H9 (cell line): ENCODE measurements around the gene CASK. TPM values are rescaled to one million over a fixed set of nuclear protein-coding genes. Genes with fewer than 3 reads are reported as not detected.
A peak's percentile ranks its signal among the peaks of the same experiment; 100 is the strongest.

Experiments used
- DNase-seq: peaks from one replicate; pipeline ENCODE4 v3.0.0-alpha.2; 2017
- H2AFZ ChIP-seq: one replicate; pipeline ENCODE4 v1.6.1; 2013; ENCODE audit warnings: mild to moderate bottlenecking, low read length, control low read depth, moderate library complexity
- H2AK5ac ChIP-seq: 2 replicates; pipeline ENCODE4 v1.6.1; 2013; ENCODE audit warnings: low read length, control low read depth, mixed read lengths; ENCODE audit not compliant: insufficient read length
- H2BK120ac ChIP-seq: one replicate; pipeline ENCODE4 v1.6.1; 2013; ENCODE audit warnings: low read depth, mild to moderate bottlenecking, low read length, control low read depth, inconsistent platforms; ENCODE audit not compliant: poor library complexity, severe bottlenecking
- H2BK12ac ChIP-seq: 2 replicates; pipeline ENCODE4 v1.6.1; 2013; ENCODE audit warnings: low read length, control low read depth, mixed read lengths, low read depth; ENCODE audit not compliant: insufficient read length
- H2BK15ac ChIP-seq: 2 replicates; pipeline ENCODE4 v1.6.1; 2013; ENCODE audit warnings: low read depth, low read length, control low read depth
- H2BK20ac ChIP-seq: one replicate; pipeline ENCODE4 v1.6.1; 2013; ENCODE audit warnings: low read depth, mild to moderate bottlenecking, low read length, control low read depth, inconsistent platforms; ENCODE audit not compliant: poor library complexity, severe bottlenecking
- H2BK5ac ChIP-seq: 2 replicates; pipeline ENCODE4 v1.6.1; 2013; ENCODE audit warnings: low read length, control low read depth, mixed read lengths; ENCODE audit not compliant: insufficient read length
- H3K14ac ChIP-seq: 2 replicates; pipeline ENCODE4 v1.6.1; 2013; ENCODE audit warnings: low read length, control low read depth; ENCODE audit not compliant: insufficient read depth
- H3K18ac ChIP-seq: 2 replicates; pipeline ENCODE4 v1.6.1; 2013; ENCODE audit warnings: low read depth, mild to moderate bottlenecking, mixed read lengths, low read length, control low read depth; ENCODE audit not compliant: insufficient read length
- H3K23ac ChIP-seq: 2 replicates; pipeline ENCODE4 v1.6.1; 2013; ENCODE audit warnings: low read length, control low read depth, mixed read lengths, low read depth; ENCODE audit not compliant: insufficient read length
- H3K23me2 ChIP-seq: 2 replicates; pipeline ENCODE4 v1.6.1; 2013; ENCODE audit warnings: low read depth, mild to moderate bottlenecking, mixed read lengths, low read length, control low read depth; ENCODE audit not compliant: insufficient read length, poor library complexity, severe bottlenecking
- H3K27ac ChIP-seq: 2 replicates; pipeline ENCODE4 v1.5.1; 2013; ENCODE audit warnings: low read length, control low read depth, mixed read lengths, low read depth; ENCODE audit not compliant: insufficient read length
- H3K27me3 ChIP-seq: 2 replicates; pipeline ENCODE4 v1.6.1; 2013; ENCODE audit warnings: low read length, control low read depth, inconsistent platforms; ENCODE audit not compliant: insufficient read depth
- H3K4ac ChIP-seq: 2 replicates; pipeline ENCODE4 v1.6.1; 2013; ENCODE audit warnings: low read depth, mild to moderate bottlenecking, control low read depth, inconsistent platforms, low read length, moderate library complexity
- H3K4me1 ChIP-seq: 2 replicates; pipeline ENCODE4 v1.6.1; 2013; ENCODE audit warnings: low read length, control low read depth, inconsistent platforms; ENCODE audit not compliant: insufficient read depth
- H3K4me2 ChIP-seq: 2 replicates; pipeline ENCODE4 v1.6.1; 2013; ENCODE audit warnings: low read length, control low read depth, mixed read lengths; ENCODE audit not compliant: insufficient read length, insufficient read depth
- H3K56ac ChIP-seq: 2 replicates; pipeline ENCODE4 v1.6.1; 2013; ENCODE audit warnings: low read depth, mild to moderate bottlenecking, mixed read lengths, low read length, control low read depth; ENCODE audit not compliant: insufficient read length
- H3K79me1 ChIP-seq: 2 replicates; pipeline ENCODE4 v1.6.1; 2013; ENCODE audit warnings: low read depth, mild to moderate bottlenecking, moderate library complexity, low read length, control low read depth, inconsistent platforms; ENCODE audit not compliant: insufficient read depth, poor library complexity, severe bottlenecking
- H3K79me2 ChIP-seq: 2 replicates; pipeline ENCODE4 v1.6.1; 2013; ENCODE audit warnings: low read length, control low read depth, inconsistent platforms; ENCODE audit not compliant: insufficient read depth
- H3K9ac ChIP-seq: 2 replicates; pipeline ENCODE4 v1.6.1; 2013; ENCODE audit warnings: low read length, control low read depth, mixed read lengths; ENCODE audit not compliant: insufficient read length; ENCODE audit errors: extremely low read depth
- H3K9me3 ChIP-seq: one replicate; pipeline ENCODE4 v1.6.1; 2013; ENCODE audit warnings: low read depth, low read length, inconsistent platforms; ENCODE audit not compliant: control insufficient read depth
- H3T11ph ChIP-seq: one replicate; pipeline ENCODE4 v1.6.1; 2013; ENCODE audit warnings: mild to moderate bottlenecking, low read length, control low read depth, inconsistent platforms
- H4K20me1 ChIP-seq: one replicate; pipeline ENCODE4 v1.6.1; 2013; ENCODE audit not compliant: control insufficient read depth, insufficient read length, insufficient read depth
- H4K5ac ChIP-seq: 2 replicates; pipeline ENCODE4 v1.6.1; 2013; ENCODE audit warnings: low read depth, mild to moderate bottlenecking, mixed read lengths, low read length, control low read depth; ENCODE audit not compliant: insufficient read length
- H4K8ac ChIP-seq: replicated peaks from 2 replicates; pipeline ENCODE4 v1.6.1; 2013; ENCODE audit warnings: low read length, control low read depth, mixed read lengths, low read depth; ENCODE audit not compliant: insufficient read length
- H4K91ac ChIP-seq: 2 replicates; pipeline ENCODE4 v1.6.1; 2013; ENCODE audit warnings: low read depth, mild to moderate bottlenecking, moderate library complexity, mixed read lengths, low read length, control low read depth; ENCODE audit not compliant: insufficient read length
- H3K27ac Mint-ChIP-seq, 3 experiments: 2 replicates in 2 of 3; 3 replicates in 1 of 3; pipeline ENCODE4 v1.8.0; 2020 to 2021; ENCODE audit warnings: mixed read lengths in 3 of 3, mild to moderate bottlenecking in 1 of 3, moderate library complexity in 1 of 3
- H3K27me3 Mint-ChIP-seq: 2 replicates; pipeline ENCODE4 v1.8.0; 2021; ENCODE audit warnings: low read depth, mild to moderate bottlenecking, moderate library complexity, mixed read lengths
- H3K36me3 Mint-ChIP-seq, 3 experiments: 2 replicates in 2 of 3; 3 replicates in 1 of 3; pipeline ENCODE4 v1.8.0; 2020 to 2021; ENCODE audit warnings: low read depth in 3 of 3, mixed read lengths in 3 of 3; ENCODE audit not compliant: insufficient read depth in 1 of 3
- H3K4me1 Mint-ChIP-seq, 2 experiments: 2 replicates each; pipeline ENCODE4 v1.8.0; 2020; ENCODE audit warnings: mixed read lengths in 2 of 2
- H3K4me3 Mint-ChIP-seq, 2 experiments: 2 replicates in 1 of 2; 3 replicates in 1 of 2; pipeline ENCODE4 v1.8.0; 2020 to 2021; ENCODE audit warnings: mild to moderate bottlenecking in 2 of 2, mixed read lengths in 2 of 2, moderate library complexity in 1 of 2
- H3K9me3 Mint-ChIP-seq, 2 experiments: 2 replicates in 1 of 2; 3 replicates in 1 of 2; pipeline ENCODE4 v1.8.0; 2020; ENCODE audit warnings: mild to moderate bottlenecking in 2 of 2, mixed read lengths in 2 of 2, moderate library complexity in 1 of 2
- WGBS: extraction: QIAGEN DNeasy Blood & Tissue Kit; methylation state at CpG from one replicate; pipeline ENCODE4 v1.1.7; 2013; ENCODE audit warnings: missing lambda C conversion rate, low lambda C conversion rate, mixed read lengths; ENCODE audit not compliant: insufficient read length; ENCODE audit errors: extremely low coverage; 5-methylcytosine and 5-hydroxymethylcytosine counted together
- total RNA-seq: library from RNA; stranded (reverse); gene quantifications from 2 replicates; pipeline ENCODE4 v1.2.1, GENCODE V29; 2021
- TF ChIP-seq, protein P1 (sequence below): fragments of 200-600 bp; sonication (generic); conservative IDR thresholded peaks from 3 replicates; pipeline ENCODE4 v1.8.0; 2021; ENCODE audit warnings: antibody characterized with exemption, mild to moderate bottlenecking

The CASK gene
- total RNA-seq, 1 experiment from 2014 or later, result 44.1 TPM

GRCh38 chrX:41759817-41760216 is 163.5 kb downstream of the CASK start:
- no peak overlapping the region for H2BK120ac ChIP-seq
- no peak overlapping the region for H3K18ac ChIP-seq
- H3K4me2 ChIP-seq, result no peak overlapping the region
- H4K20me1 ChIP-seq, result no peaks in the 10 kb centered on the region
- no peak overlapping the region for H4K8ac ChIP-seq
- no peak overlapping the region for H3K14ac ChIP-seq
- no peak overlapping the region for H2AFZ ChIP-seq
- H4K5ac ChIP-seq, result no peak overlapping the region
- no peak overlapping the region for H2BK20ac ChIP-seq
- no peaks in the 10 kb centered on the region for H3K9me3 ChIP-seq
- H3K27me3 Mint-ChIP-seq, result no peaks in the 10 kb centered on the region
- H2BK12ac ChIP-seq, result no peak overlapping the region
- H3K4ac ChIP-seq, result no peak overlapping the region
- DNase-seq, result no peak
- H3K27ac Mint-ChIP-seq, result no peak overlapping the region; a peak in 1 of 7 replicates
- TF ChIP-seq, protein P1, sequence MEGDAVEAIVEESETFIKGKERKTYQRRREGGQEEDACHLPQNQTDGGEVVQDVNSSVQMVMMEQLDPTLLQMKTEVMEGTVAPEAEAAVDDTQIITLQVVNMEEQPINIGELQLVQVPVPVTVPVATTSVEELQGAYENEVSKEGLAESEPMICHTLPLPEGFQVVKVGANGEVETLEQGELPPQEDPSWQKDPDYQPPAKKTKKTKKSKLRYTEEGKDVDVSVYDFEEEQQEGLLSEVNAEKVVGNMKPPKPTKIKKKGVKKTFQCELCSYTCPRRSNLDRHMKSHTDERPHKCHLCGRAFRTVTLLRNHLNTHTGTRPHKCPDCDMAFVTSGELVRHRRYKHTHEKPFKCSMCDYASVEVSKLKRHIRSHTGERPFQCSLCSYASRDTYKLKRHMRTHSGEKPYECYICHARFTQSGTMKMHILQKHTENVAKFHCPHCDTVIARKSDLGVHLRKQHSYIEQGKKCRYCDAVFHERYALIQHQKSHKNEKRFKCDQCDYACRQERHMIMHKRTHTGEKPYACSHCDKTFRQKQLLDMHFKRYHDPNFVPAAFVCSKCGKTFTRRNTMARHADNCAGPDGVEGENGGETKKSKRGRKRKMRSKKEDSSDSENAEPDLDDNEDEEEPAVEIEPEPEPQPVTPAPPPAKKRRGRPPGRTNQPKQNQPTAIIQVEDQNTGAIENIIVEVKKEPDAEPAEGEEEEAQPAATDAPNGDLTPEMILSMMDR, result peak; percentile 73
- no peaks in the 10 kb centered on the region; a peak in 1 of 7 replicates for H3K36me3 Mint-ChIP-seq
- H3T11ph ChIP-seq, result no peak overlapping the region
- H3K23ac ChIP-seq, result no peak overlapping the region
- H3K23me2 ChIP-seq, result no peaks in the 10 kb centered on the region
- no CpG with 5 or more reads among the region's 3 CpGs for WGBS
- no peak overlapping the region for H3K4me3 Mint-ChIP-seq
- no peak overlapping the region for H3K56ac ChIP-seq
- H2BK15ac ChIP-seq, result no peak overlapping the region
- H2AK5ac ChIP-seq, result no peak overlapping the region
- H3K4me1 Mint-ChIP-seq, result peaks cover 3 to 4% of the 10 kb centered on the region in 2 experiments; a peak in 2 of 4 replicates
- no peaks in the 10 kb centered on the region for H3K79me1 ChIP-seq
- no peak overlapping the region for H3K9ac ChIP-seq
- no peaks in the 10 kb centered on the region; the same call in 1 of the 2 replicates for H3K4me1 ChIP-seq
- H2BK5ac ChIP-seq, result no peak overlapping the region
- no peak overlapping the region for H3K27ac ChIP-seq
- H3K27me3 ChIP-seq, result no peaks in the 10 kb centered on the region
- H3K79me2 ChIP-seq, result peaks cover 2% of the 10 kb centered on the region; the same call in 1 of the 2 replicates
- H4K91ac ChIP-seq, result no peak overlapping the region
- H3K9me3 Mint-ChIP-seq, result peaks cover 48 to 66% of the 10 kb centered on the region in 2 experiments
